HG03039 (cell line): ENCODE results near the gene ASPG.

ENCODE experiments used
- ATAC-seq: cut with Tn5 transposase; IDR thresholded peaks from one replicate; pipeline ENCODE4 v1.9.1; 2021; ENCODE audit warnings: mild to moderate bottlenecking, moderate library complexity; ENCODE audit not compliant: unreplicated experiment

Gene ASPG

GRCh38 chr14:104115131-104115600, 29.7 kb downstream of the ASPG start:
- ATAC-seq, result no peak

GRCh38 chr14:104115691-104116287, 30.3 kb downstream of the ASPG start:
- ATAC-seq, result no peak

GRCh38 chr14:104116288-104116755, 30.8 kb downstream of the ASPG start:
- ATAC-seq, result no peak

- ATAC-seq, result no peak
Measured at GRCh38 chr14:104116756-104117340, 31.3 kb downstream of the ASPG start.

GRCh38 chr14:104117341-104118005, 32.0 kb downstream of the ASPG start:
- ATAC-seq, result no peak

- no peak for ATAC-seq
Measured at GRCh38 chr14:104118006-104118844, 32.7 kb downstream of the ASPG start.

- ATAC-seq, result no peak
Measured at GRCh38 chr14:104119119-104119487, 33.6 kb downstream of the ASPG start.

- ATAC-seq, result no peak
Measured at GRCh38 chr14:104119488-104120251, 34.2 kb downstream of the ASPG start.

GRCh38 chr14:104120281-104120741, 34.8 kb downstream of the ASPG start:
- ATAC-seq, result no peak

GRCh38 chr14:104121142-104121541, 35.6 kb downstream of the ASPG start:
- no peak for ATAC-seq

GRCh38 chr14:104123879-104124278, 38.4 kb downstream of the ASPG start:
- no peak for ATAC-seq

GRCh38 chr14:104125011-104125410, 39.5 kb downstream of the ASPG start:
- ATAC-seq, result no peak

- ATAC-seq, result no peak
Measured at GRCh38 chr14:104126753-104127152, 41.3 kb downstream of the ASPG start.

GRCh38 chr14:104128981-104129380, 43.5 kb downstream of the ASPG start:
- no peak for ATAC-seq

- no peak for ATAC-seq
Measured at GRCh38 chr14:104129556-104129955, 44.1 kb downstream of the ASPG start.

GRCh38 chr14:104130974-104131651, 45.6 kb downstream of the ASPG start:
- ATAC-seq, result no peak

GRCh38 chr14:104131968-104132732, 46.6 kb downstream of the ASPG start:
- ATAC-seq, result no peak

- no peak for ATAC-seq
Measured at GRCh38 chr14:104132981-104133380, 47.5 kb downstream of the ASPG start.

- no peak for ATAC-seq
Measured at GRCh38 chr14:104133496-104133895, 48.0 kb downstream of the ASPG start.
